AG04450 (cell line): ENCODE results near the gene FAF1. TPM values are rescaled to one million over a fixed set of nuclear protein-coding genes. Genes with fewer than 3 reads are reported as not detected.

ENCODE experiments used
- CTCF ChIA-PET: fragments of 300-600, 350-600 bp; formaldehyde crosslinking; extraction: SDS; loops from one replicate; lab custom pipeline; 2022; ENCODE audit warnings: antibody characterized with exemption, inconsistent platforms; lab: Charles Lee
- POLR2A ChIA-PET: fragments of 350-600 bp; formaldehyde crosslinking; extraction: SDS; loops from one replicate; lab custom pipeline; 2021; ENCODE audit warnings: antibody characterized with exemption, inconsistent platforms; lab: Yijun Ruan, JAX
- DNase-seq: peaks from one replicate; pipeline ENCODE4 v3.0.0-alpha.2; 2011; ENCODE audit warnings: low read depth, low spot score
- H3K27ac ChIP-seq: one replicate; pipeline ENCODE4 v1.5.1; 2012; ENCODE audit warnings: low read depth, low read length, control low read depth
- H3K27me3 ChIP-seq: one replicate; pipeline ENCODE4 v1.6.0; 2012; ENCODE audit warnings: low read length; ENCODE audit not compliant: control insufficient read depth, insufficient read depth
- H3K4me3 ChIP-seq: 2 replicates; pipeline ENCODE4 v1.5.1; 2011; ENCODE audit warnings: mild to moderate bottlenecking, low read depth, low read length, control low read depth
- H3K9me3 ChIP-seq: 2 replicates; pipeline ENCODE4 v1.5.1; 2012; ENCODE audit warnings: low read length; ENCODE audit not compliant: control insufficient read depth, insufficient read depth
- polyA plus RNA-seq: library from polyadenylated mRNA; depleted of rRNA; stranded (reverse); fragments of >200 nt; gene quantifications from 2 replicates; pipeline ENCODE4 v1.2.3, GENCODE V29; 2011
- TF ChIP-seq, protein P1 (sequence below): IDR thresholded peaks from 2 replicates; pipeline ENCODE4 v1.5.1; 2011; ENCODE audit warnings: low read depth, low read length, control low read depth, inconsistent platforms

FAF1 gene
- polyA plus RNA-seq, 1 experiment, result 37.9 TPM

DNA sequence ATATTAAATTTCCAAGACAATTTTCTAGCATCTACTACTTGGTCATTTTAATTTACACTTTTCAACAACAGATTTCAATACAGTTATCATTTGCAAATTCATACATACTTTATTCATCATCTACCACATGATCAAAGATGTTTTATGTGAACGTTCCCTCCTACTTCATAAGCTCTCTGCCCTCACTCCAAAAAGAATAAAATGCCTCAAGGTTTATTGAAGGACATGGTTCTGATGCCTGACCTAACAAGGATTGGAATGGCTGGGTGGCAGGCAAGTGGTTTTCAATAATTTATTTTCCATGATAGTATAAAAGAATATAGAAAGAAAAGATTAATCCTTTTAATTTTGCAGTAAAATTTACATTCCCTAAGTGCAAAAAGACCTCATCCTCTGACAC lies 15.4 kb upstream of the FAF1 start:
- no peak overlapping the region for H3K4me3 ChIP-seq
- DNase-seq, result no peak
- ChIA-PET POLR2A (no interaction called here), CTCF (no interaction called here)
- no peaks in the 10 kb centered on the region for H3K27me3 ChIP-seq
- no peaks in the 10 kb centered on the region for H3K9me3 ChIP-seq
- TF ChIP-seq, protein P1, sequence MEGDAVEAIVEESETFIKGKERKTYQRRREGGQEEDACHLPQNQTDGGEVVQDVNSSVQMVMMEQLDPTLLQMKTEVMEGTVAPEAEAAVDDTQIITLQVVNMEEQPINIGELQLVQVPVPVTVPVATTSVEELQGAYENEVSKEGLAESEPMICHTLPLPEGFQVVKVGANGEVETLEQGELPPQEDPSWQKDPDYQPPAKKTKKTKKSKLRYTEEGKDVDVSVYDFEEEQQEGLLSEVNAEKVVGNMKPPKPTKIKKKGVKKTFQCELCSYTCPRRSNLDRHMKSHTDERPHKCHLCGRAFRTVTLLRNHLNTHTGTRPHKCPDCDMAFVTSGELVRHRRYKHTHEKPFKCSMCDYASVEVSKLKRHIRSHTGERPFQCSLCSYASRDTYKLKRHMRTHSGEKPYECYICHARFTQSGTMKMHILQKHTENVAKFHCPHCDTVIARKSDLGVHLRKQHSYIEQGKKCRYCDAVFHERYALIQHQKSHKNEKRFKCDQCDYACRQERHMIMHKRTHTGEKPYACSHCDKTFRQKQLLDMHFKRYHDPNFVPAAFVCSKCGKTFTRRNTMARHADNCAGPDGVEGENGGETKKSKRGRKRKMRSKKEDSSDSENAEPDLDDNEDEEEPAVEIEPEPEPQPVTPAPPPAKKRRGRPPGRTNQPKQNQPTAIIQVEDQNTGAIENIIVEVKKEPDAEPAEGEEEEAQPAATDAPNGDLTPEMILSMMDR, result no peak
- no peak overlapping the region for H3K27ac ChIP-seq

DNA sequence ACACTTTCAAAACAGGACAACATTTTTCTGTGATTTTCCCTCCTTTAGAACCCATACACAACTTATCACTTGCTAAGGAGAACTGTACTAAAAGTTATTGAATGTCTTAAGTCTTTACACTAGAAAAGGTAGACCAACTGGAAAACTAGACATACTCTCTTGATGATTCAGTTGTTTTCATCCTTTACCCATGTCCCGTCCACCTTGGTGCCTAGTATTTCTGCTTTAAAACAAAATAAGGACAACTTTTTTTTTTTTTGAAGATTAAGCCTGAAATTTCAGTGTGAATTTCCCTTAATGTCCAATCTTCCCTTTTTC lies 14.5 kb upstream of the FAF1 start:
- no peak for DNase-seq
- H3K4me3 ChIP-seq, result no peak overlapping the region

DNA sequence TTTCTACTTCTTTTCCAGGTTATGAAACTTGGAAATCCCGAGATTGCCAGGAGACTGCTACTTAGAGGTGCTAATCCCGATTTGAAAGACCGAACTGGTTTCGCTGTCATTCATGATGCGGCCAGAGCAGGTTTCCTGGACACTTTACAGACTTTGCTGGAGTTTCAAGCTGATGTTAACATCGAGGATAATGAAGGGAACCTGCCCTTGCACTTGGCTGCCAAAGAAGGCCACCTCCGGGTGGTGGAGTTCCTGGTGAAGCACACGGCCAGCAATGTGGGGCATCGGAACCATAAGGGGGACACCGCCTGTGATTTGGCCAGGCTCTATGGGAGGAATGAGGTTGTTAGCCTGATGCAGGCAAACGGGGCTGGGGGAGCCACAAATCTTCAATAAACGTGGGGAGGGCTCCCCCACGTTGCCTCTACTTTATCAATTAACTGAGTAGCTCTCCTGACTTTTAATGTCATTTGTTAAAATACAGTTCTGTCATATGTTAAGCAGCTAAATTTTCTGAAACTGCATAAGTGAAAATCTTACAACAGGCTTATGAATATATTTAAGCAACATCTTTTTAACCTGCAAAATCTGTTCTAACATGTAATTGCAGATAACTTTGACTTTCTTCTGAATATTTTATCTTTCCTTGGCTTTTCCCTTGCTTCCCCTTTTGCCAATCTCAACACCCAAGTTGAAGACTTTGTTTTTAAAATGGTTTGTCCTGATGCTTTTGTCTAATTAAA lies 14.0 kb upstream of the FAF1 start:
- CTCF ChIA-PET, result interaction anchor here (1.5 kb wide), 1 partner anchor 218 kb away, joined by 3 read pairs; no protein-coding TSS in a partner anchor
- Histone ChIP-seq H3K27ac (no peak overlapping the region), H3K27me3 (no peaks in the 10 kb centered on the region), H3K9me3 (no peaks in the 10 kb centered on the region), H3K4me3 (no peak overlapping the region)
- TF ChIP-seq, protein P1, result no peak
- DNase-seq, result no peak
- POLR2A ChIA-PET, result no interaction called here

More for the DNA sequence above, 14.5 kb upstream of the FAF1 start:
- Histone ChIP-seq H3K27me3 (no peaks in the 10 kb centered on the region), H3K27ac (no peak overlapping the region), H3K9me3 (no peaks in the 10 kb centered on the region)
- ChIA-PET CTCF (no interaction called here), POLR2A (no interaction called here)
- TF ChIP-seq, protein P1, result no peak

DNA sequence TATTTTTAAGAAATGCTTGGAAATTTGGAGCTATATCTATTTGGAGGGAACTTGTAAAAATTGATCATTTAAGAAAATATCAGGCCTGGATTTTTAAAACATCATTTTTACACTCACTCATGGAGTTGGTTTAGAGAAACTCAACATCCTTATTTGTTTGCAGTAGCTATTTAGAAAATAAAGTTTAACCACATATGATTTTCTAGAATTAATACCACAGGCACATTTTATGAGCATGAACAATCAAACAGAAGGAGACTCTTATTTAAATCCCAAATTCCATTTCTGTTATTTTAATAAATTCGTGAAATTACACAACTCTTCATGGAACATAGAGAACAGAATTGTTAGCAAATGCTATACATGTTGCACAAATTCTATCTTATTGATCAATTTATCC lies 13.2 kb upstream of the FAF1 start:
- CTCF ChIA-PET, result interaction anchor here (1.5 kb wide), 1 partner anchor 218 kb away, joined by 3 read pairs; no protein-coding TSS in a partner anchor

DNA sequence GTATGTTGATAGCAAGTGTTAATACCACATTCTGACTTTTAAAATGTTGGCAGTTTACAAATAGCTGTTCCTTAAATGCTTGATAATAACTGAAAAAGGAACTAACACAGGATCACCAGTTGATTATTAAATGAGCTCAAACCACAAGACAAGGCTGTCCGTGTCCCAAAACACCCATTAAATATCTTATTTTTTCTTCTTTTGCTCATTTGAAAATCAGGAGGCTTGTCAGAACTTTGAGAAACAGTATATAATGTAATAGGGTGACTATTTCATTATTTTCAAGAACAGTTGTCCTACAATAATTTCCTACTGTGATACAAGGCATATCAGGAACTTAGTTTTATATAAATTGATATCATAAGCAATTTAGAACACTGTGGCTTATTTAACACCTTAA lies 12.7 kb upstream of the FAF1 start:
- Histone ChIP-seq H3K4me3 (no peak overlapping the region), H3K9me3 (no peaks in the 10 kb centered on the region), H3K27ac (no peak overlapping the region), H3K27me3 (no peaks in the 10 kb centered on the region)
- CTCF ChIA-PET, result interaction anchor here (1.0 to 1.5 kb wide), 2 partner anchors 100 to 219 kb away, joined by 3 to 6 read pairs; no protein-coding TSS in a partner anchor
- POLR2A ChIA-PET, result no interaction called here
- TF ChIP-seq, protein P1, result no peak
- DNase-seq, result no peak

More for the DNA sequence above, 13.2 kb upstream of the FAF1 start:
- H3K27me3 ChIP-seq, result no peaks in the 10 kb centered on the region
- no peak for DNase-seq
- H3K4me3 ChIP-seq, result no peak overlapping the region
- POLR2A ChIA-PET, result no interaction called here
- no peaks in the 10 kb centered on the region for H3K9me3 ChIP-seq
- TF ChIP-seq, protein P1, result no peak
- H3K27ac ChIP-seq, result no peak overlapping the region
